Measurements from ENCODE around the gene PRR5L. TPM values are rescaled to one million over a fixed set of nuclear protein-coding genes. Genes with fewer than 3 reads are reported as not detected.

PRR5L gene
- total and polyA plus RNA-seq, 9 of the 15 experiments (the other 6 are each of a cell fraction or from before 2014, with no cell fraction given): 0.11 to 0.60 (median 0.36) TPM; not detected in 2

- TF ChIP-seq PHF20 (IDR thresholded peaks at IDR 0.05; ENCODE audit: partially characterized antibody) (peak; percentile 100), GABPB1 (CRISPR knock-in tag; IDR thresholded peaks at IDR 0.05) (peak; percentile 52; the same call in 1 of the 2 replicates), TRIM24 (IDR thresholded peaks at IDR 0.05) (0 out of 4 replicates have a peak, but pooled peaks of 1 of the 2 experiments have one; percentile 41), BHLHE40 (IDR thresholded peaks at IDR 0.05; ENCODE audit: low read length) (peak; percentile 78), MEF2D (tag; conservative IDR thresholded peaks at IDR 0.05; ENCODE audit: low read depth) (0 out of 2 replicates have a peak, but pooled peaks have one; percentile 51), KDM5B (IDR thresholded peaks at IDR 0.05; ENCODE audit: insufficient replicate concordance, low read depth, low read length) (peak; percentile 79), ZKSCAN1 (IDR thresholded peaks at IDR 0.05; ENCODE audit: low read depth, low read length) (peak; percentile 28; the same call in 1 of the 2 replicates), ZNF197 (CRISPR knock-in tag; IDR thresholded peaks at IDR 0.05; ENCODE audit: low read depth) (peak; percentile 73; the same call in 1 of the 2 replicates), NR4A1 (CRISPR knock-in tag; IDR thresholded peaks at IDR 0.05) (no peak), NR4A1 (tag; IDR thresholded peaks at IDR 0.05) (0 out of 2 replicates have a peak, but pooled peaks have one; percentile 27), ZNF263 (CRISPR knock-in tag; IDR thresholded peaks at IDR 0.05; ENCODE audit: borderline replicate concordance) (no peak), RNF2 (IDR thresholded peaks at IDR 0.05) (0 out of 2 replicates have a peak, but pooled peaks have one; percentile 50), KDM4B (IDR thresholded peaks at IDR 0.05; ENCODE audit: borderline replicate concordance in 2 of 2, low read depth in 1 of 2) (peak in 1 of 2 experiments; percentile 93; a peak in 2 of 4 replicates), KLF6 (CRISPR knock-in tag; IDR thresholded peaks at IDR 0.05; ENCODE audit: borderline replicate concordance) (peak; percentile 20; the same call in 1 of the 2 replicates), PHF8 (IDR thresholded peaks at IDR 0.05; ENCODE audit: borderline replicate concordance, low read length) (peak; percentile 81), ZNF766 (CRISPR knock-in tag; conservative IDR thresholded peaks at IDR 0.05) (peak; percentile 76), ZNF143 (CRISPR knock-in tag; IDR thresholded peaks at IDR 0.05) (peak; percentile 98), NFE2 (IDR thresholded peaks at IDR 0.05; ENCODE audit: low read depth) (no peak), ETS1 (conservative IDR thresholded peaks at IDR 0.05; ENCODE audit: control insufficient read depth, low read depth, low read length) (peak; percentile 99), HEY1 (CRISPR knock-in tag; IDR thresholded peaks at IDR 0.05; ENCODE audit: borderline replicate concordance) (0 out of 2 replicates have a peak, but pooled peaks have one; percentile 27), FOXJ2 (tag; IDR thresholded peaks at IDR 0.05) (peak; percentile 85; the same call in 1 of the 2 replicates), SP2 (IDR thresholded peaks at IDR 0.05; ENCODE audit: extremely low read depth, low read depth, low read length, poor library complexity, severe bottlenecking) (peak; percentile 27), TAF15 (IDR thresholded peaks at IDR 0.05; ENCODE audit: low read depth, low read length) (no peak), LEF1 (IDR thresholded peaks at IDR 0.05) (0 out of 2 replicates have a peak, but pooled peaks have one; percentile 29)
- TF ChIP-seq, protein P1, sequence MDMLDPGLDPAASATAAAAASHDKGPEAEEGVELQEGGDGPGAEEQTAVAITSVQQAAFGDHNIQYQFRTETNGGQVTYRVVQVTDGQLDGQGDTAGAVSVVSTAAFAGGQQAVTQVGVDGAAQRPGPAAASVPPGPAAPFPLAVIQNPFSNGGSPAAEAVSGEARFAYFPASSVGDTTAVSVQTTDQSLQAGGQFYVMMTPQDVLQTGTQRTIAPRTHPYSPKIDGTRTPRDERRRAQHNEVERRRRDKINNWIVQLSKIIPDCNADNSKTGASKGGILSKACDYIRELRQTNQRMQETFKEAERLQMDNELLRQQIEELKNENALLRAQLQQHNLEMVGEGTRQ (CRISPR knock-in tag; IDR thresholded peaks at IDR 0.05): peak; percentile 100
- TF ChIP-seq, protein P2, sequence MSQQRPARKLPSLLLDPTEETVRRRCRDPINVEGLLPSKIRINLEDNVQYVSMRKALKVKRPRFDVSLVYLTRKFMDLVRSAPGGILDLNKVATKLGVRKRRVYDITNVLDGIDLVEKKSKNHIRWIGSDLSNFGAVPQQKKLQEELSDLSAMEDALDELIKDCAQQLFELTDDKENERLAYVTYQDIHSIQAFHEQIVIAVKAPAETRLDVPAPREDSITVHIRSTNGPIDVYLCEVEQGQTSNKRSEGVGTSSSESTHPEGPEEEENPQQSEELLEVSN (IDR thresholded peaks at IDR 0.05; ENCODE audit: borderline replicate concordance in 1 of 2, extremely low read depth in 1 of 2, insufficient read depth in 1 of 2, insufficient read length in 1 of 2, low read depth in 1 of 2, low read length in 1 of 2, poor library complexity in 1 of 2, severe bottlenecking in 1 of 2): peak; percentile 26 to 39
Measured at GRCh38 chr11:36289226-36289852, 6.7 kb upstream of the PRR5L start, which contains the start of gene COMMD9 (continued).

All from K562 (cell line).